Measurements from ENCODE around the gene OR52M1. TPM values are rescaled to one million over a fixed set of nuclear protein-coding genes. Genes with fewer than 3 reads are reported as not detected.

OR52M1 gene
- total RNA-seq, result not detected

DNA sequence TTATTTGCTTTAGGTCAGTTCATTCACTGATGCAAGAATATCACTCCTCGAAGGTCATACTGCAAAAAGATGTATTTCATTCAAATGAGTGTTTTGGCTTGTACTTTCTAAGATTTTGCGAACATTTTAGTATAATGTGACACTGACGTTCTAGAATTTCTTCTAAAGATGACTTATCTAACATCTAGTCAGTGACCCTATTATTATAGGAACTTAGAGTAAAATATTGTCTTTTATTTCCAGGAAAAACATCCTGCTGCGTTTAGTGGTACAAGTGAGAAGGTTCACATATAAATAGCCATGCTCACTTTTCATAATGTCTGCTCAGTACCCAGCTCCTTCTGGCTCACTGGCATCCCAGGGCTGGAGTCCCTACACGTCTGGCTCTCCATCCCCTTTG is at the start of gene OR52M1:
TSS of gene OR52M1 (plus strand) at position 301 of the 400 bp plus-strand sequence. CDS start at position 301, 0 bp downstream.

GRCh38 chr11:4581443-4581842 is 36.5 kb downstream of the OR52M1 start, which contains the start of gene OR52I2:
TSS of gene OR52I2 (plus strand) at chr11:4581743.

GRCh38 chr11:4593739-4594138 is 48.7 kb downstream of the OR52M1 start, which contains the start of gene OR52I1:
TSS of gene OR52I1 (plus strand) at chr11:4594039. CDS start at chr11:4594039, 0 bp downstream.

Other genes starting within 250 kb of the OR52M1 start
- not detected for gene OR52B4, start 176.8 kb upstream of the OR52M1 start, total RNA-seq
- gene TRIM21, start 151.5 kb upstream of the OR52M1 start, total RNA-seq, result 10 to 100 TPM; 50.7 to 51.9 TPM
- not detected for gene OR52K2, start 95.9 kb upstream of the OR52M1 start, total RNA-seq
- not detected for gene OR52K1, start 62.5 kb upstream of the OR52M1 start, total RNA-seq
- not detected for gene OR52I2, start 36.6 kb downstream of the OR52M1 start, total RNA-seq
- gene OR52I1, start 48.8 kb downstream of the OR52M1 start, total RNA-seq, result not detected
- gene TRIM68, start 63.0 kb downstream of the OR52M1 start, total RNA-seq, result 10 to 100 TPM; 11.6 to 14.0 TPM
- not detected for gene OR51D1, start 92.3 kb downstream of the OR52M1 start, total RNA-seq
- gene OR51E1, start 98.8 kb downstream of the OR52M1 start, total RNA-seq, result not detected
- not detected for gene OR51E2, start 152.7 kb downstream of the OR52M1 start, total RNA-seq
- not detected for gene MMP26, start 159.6 kb downstream of the OR52M1 start, total RNA-seq
- not detected for gene OR51F1, start 224.7 kb downstream of the OR52M1 start, total RNA-seq

Data from activated naive CD4-positive, alpha-beta T cell treated with anti-CD3 and anti-CD28 coated beads, Interleukin-2, amount 10 ng/mL, durations not matched to agents 5 hours and 36 hours (primary cell).